ENCODE measurements around the gene TCEAL9. TPM values are rescaled to one million over a fixed set of nuclear protein-coding genes. Genes with fewer than 3 reads are reported as not detected.
"Not testable (repeated sequence)": the region's sequence is repeated elsewhere in the genome, so short reads cannot be mapped to it uniquely, and the experiment has no call there.

The TCEAL9 gene
- total and polyA plus RNA-seq, 2 experiments from 2014 or later = 212 to 257 TPM

- Histone ChIP-seq H3K36me3 (replicated peaks; ENCODE audit: insufficient read depth, low read depth) (no peaks in the 10 kb centered on the region), H3K27me3 (no peaks in the 10 kb centered on the region), H3K27ac (no peak overlapping the region), H4K20me1 (ENCODE audit: insufficient read depth, poor library complexity, severe bottlenecking) (no peaks in the 10 kb centered on the region), H2AFZ (no peak overlapping the region), H3K79me2 (no peaks in the 10 kb centered on the region), H3K9me3 (ENCODE audit: low read depth) (no peaks in the 10 kb centered on the region), H3K9me2 (replicated peaks; ENCODE audit: insufficient read depth) (no peaks in the 10 kb centered on the region), H3K4me3 (no peak overlapping the region), H3K4me1 (ENCODE audit: insufficient read depth) (no peaks in the 10 kb centered on the region), H3K4me2 (peak overlapping the region; percentile 13)
- no peak for TF ChIP-seq EZH2 (IDR thresholded peaks at IDR 0.05; ENCODE audit: borderline replicate concordance)
- no peak for TF ChIP-seq EZH2phosphoT487 (IDR thresholded peaks at IDR 0.05; ENCODE audit: low read depth, severe bottlenecking, unreplicated experiment)
- no peak for TF ChIP-seq CTCF (IDR thresholded peaks at IDR 0.05; ENCODE audit: poor library complexity)
- DNase-seq (ENCODE audit: low spot score) = no peak
- 60% methylated on average over 29 of the region's 29 CpGs for whole genome bisulfite sequencing (ENCODE audit: low lambda C conversion rate, missing lambda C conversion rate)
Observed at GRCh38 chrX:103347682-103348397, 8.5 kb upstream of the TCEAL9 start.

GRCh38 chrX:103356858-103357257, 552 bp downstream of the TCEAL9 start:
- Histone ChIP-seq H3K9me3 (ENCODE audit: low read depth) (no peaks in the 10 kb centered on the region), H2AFZ (peak overlapping the region; percentile 27), H3K79me2 (peaks cover 26% of the 10 kb centered on the region), H3K27ac (peak overlapping the region; percentile 97), H3K36me3 (replicated peaks; ENCODE audit: insufficient read depth, low read depth) (no peaks in the 10 kb centered on the region), H3K4me2 (peak overlapping the region; percentile 77), H3K4me3 (peak overlapping the region; percentile 54), H3K4me1 (ENCODE audit: insufficient read depth) (no peaks in the 10 kb centered on the region), H3K9me2 (replicated peaks; ENCODE audit: insufficient read depth) (no peaks in the 10 kb centered on the region), H3K27me3 (no peaks in the 10 kb centered on the region), H4K20me1 (ENCODE audit: insufficient read depth, poor library complexity, severe bottlenecking) (no peaks in the 10 kb centered on the region)
- WGBS (ENCODE audit: low lambda C conversion rate, missing lambda C conversion rate) = 37% methylated on average over 11 of the region's 13 CpGs
- TF ChIP-seq EZH2phosphoT487 (IDR thresholded peaks at IDR 0.05; ENCODE audit: low read depth, severe bottlenecking, unreplicated experiment) (no peak), EZH2 (IDR thresholded peaks at IDR 0.05; ENCODE audit: borderline replicate concordance) (no peak), CTCF (IDR thresholded peaks at IDR 0.05; ENCODE audit: poor library complexity) (no peak)
- peak; percentile 43 for DNase-seq (ENCODE audit: low spot score)

GRCh38 chrX:103357871-103358270, 1.6 kb downstream of the TCEAL9 start:
- no peak for DNase-seq (ENCODE audit: low spot score)
- Histone ChIP-seq H4K20me1 (ENCODE audit: insufficient read depth, poor library complexity, severe bottlenecking) (no peaks in the 10 kb centered on the region), H3K36me3 (replicated peaks; ENCODE audit: insufficient read depth, low read depth) (no peaks in the 10 kb centered on the region), H3K27me3 (no peaks in the 10 kb centered on the region), H3K27ac (peak overlapping the region; percentile 97), H3K4me3 (peak overlapping the region; percentile 54), H3K4me2 (peak overlapping the region; percentile 77), H3K9me2 (replicated peaks; ENCODE audit: insufficient read depth) (no peaks in the 10 kb centered on the region), H3K9me3 (ENCODE audit: low read depth) (no peaks in the 10 kb centered on the region), H3K79me2 (peaks cover 26% of the 10 kb centered on the region), H3K4me1 (ENCODE audit: insufficient read depth) (no peaks in the 10 kb centered on the region), H2AFZ (no peak overlapping the region)
- 64% methylated on average over 2 of the region's 2 CpGs for WGBS (ENCODE audit: low lambda C conversion rate, missing lambda C conversion rate)
- no peak for TF ChIP-seq CTCF (IDR thresholded peaks at IDR 0.05; ENCODE audit: poor library complexity)

- H2AFZ ChIP-seq; H3K27me3 ChIP-seq; H3K4me1 ChIP-seq (ENCODE audit: insufficient read depth); H3K36me3 ChIP-seq (replicated peaks; ENCODE audit: insufficient read depth, low read depth); H3K9me2 ChIP-seq (replicated peaks; ENCODE audit: insufficient read depth); H4K20me1 ChIP-seq (ENCODE audit: insufficient read depth, poor library complexity, severe bottlenecking); H3K4me2 ChIP-seq; DNase-seq (ENCODE audit: low spot score); H3K27ac ChIP-seq; H3K9me3 ChIP-seq (ENCODE audit: low read depth); H3K4me3 ChIP-seq: not testable (repeated sequence)
- peaks cover 26% of the 10 kb centered on the region for H3K79me2 ChIP-seq
- 79% methylated on average over 3 of the region's 3 CpGs for WGBS (ENCODE audit: low lambda C conversion rate, missing lambda C conversion rate)
Observed at GRCh38 chrX:103359605-103360004, 3.3 kb downstream of the TCEAL9 start.
